ENCODE data around the gene DPP6.

Gene DPP6

GRCh38 chr7:154463794-154464193 is 411.6 kb downstream of the DPP6 start:
- no peak for DNase-seq
- H3K4me3 ChIP-seq (ENCODE audit: low read depth, low read length) = no peak overlapping the region
- no peaks in the 10 kb centered on the region for H3K27me3 ChIP-seq (replicated peaks)
- in situ Hi-C loops (cut with HindIII; ENCODE audit: low pct_ligation_motif_present, low sequenced_read_pairs) = no loop called here
- H3K36me3 ChIP-seq (replicated peaks) = no peaks in the 10 kb centered on the region
- no peak overlapping the region for H3K27ac ChIP-seq
- TF ChIP-seq CTCF (IDR thresholded peaks at IDR 0.05; ENCODE audit: low read depth, low read length, missing control alignments) = no peak

GRCh38 chr7:154469652-154470051 is 417.5 kb downstream of the DPP6 start:
- Histone ChIP-seq H3K36me3 (replicated peaks) (no peaks in the 10 kb centered on the region), H3K27me3 (replicated peaks) (no peaks in the 10 kb centered on the region), H3K27ac (no peak overlapping the region), H3K4me3 (ENCODE audit: low read depth, low read length) (no peak overlapping the region)
- in situ Hi-C loops (cut with HindIII; ENCODE audit: low pct_ligation_motif_present, low sequenced_read_pairs) = no loop called here
- no peak for DNase-seq
- no peak for TF ChIP-seq CTCF (IDR thresholded peaks at IDR 0.05; ENCODE audit: low read depth, low read length, missing control alignments)

GRCh38 chr7:154472343-154472742 is 420.1 kb downstream of the DPP6 start:
- in situ Hi-C loops (cut with HindIII; ENCODE audit: low pct_ligation_motif_present, low sequenced_read_pairs) = no loop called here
- no peaks in the 10 kb centered on the region for H3K36me3 ChIP-seq (replicated peaks)
- H3K4me3 ChIP-seq (ENCODE audit: low read depth, low read length) = no peak overlapping the region
- TF ChIP-seq CTCF (IDR thresholded peaks at IDR 0.05; ENCODE audit: low read depth, low read length, missing control alignments) = no peak
- no peaks in the 10 kb centered on the region for H3K27me3 ChIP-seq (replicated peaks)
- no peak for DNase-seq
- no peak overlapping the region for H3K27ac ChIP-seq

- in situ Hi-C loops (cut with HindIII; ENCODE audit: low pct_ligation_motif_present, low sequenced_read_pairs) = no loop called here
- no peak overlapping the region for H3K27ac ChIP-seq
- H3K27me3 ChIP-seq (replicated peaks) = no peaks in the 10 kb centered on the region
- TF ChIP-seq CTCF (IDR thresholded peaks at IDR 0.05; ENCODE audit: low read depth, low read length, missing control alignments) = no peak
- H3K4me3 ChIP-seq (ENCODE audit: low read depth, low read length) = no peak overlapping the region
- DNase-seq = no peak
- H3K36me3 ChIP-seq (replicated peaks) = no peaks in the 10 kb centered on the region
Measured at GRCh38 chr7:154473360-154473759, 421.2 kb downstream of the DPP6 start.

GRCh38 chr7:154474903-154475520 is 422.8 kb downstream of the DPP6 start:
- no peaks in the 10 kb centered on the region for H3K27me3 ChIP-seq (replicated peaks)
- H3K4me3 ChIP-seq (ENCODE audit: low read depth, low read length) = no peak overlapping the region
- H3K36me3 ChIP-seq (replicated peaks) = no peaks in the 10 kb centered on the region
- no peak for TF ChIP-seq CTCF (IDR thresholded peaks at IDR 0.05; ENCODE audit: low read depth, low read length, missing control alignments)
- no peak overlapping the region for H3K27ac ChIP-seq
- in situ Hi-C loops (cut with HindIII; ENCODE audit: low pct_ligation_motif_present, low sequenced_read_pairs) = no loop called here
- no peak for DNase-seq

GRCh38 chr7:154475864-154476263 is 423.7 kb downstream of the DPP6 start:
- H3K27ac ChIP-seq = no peak overlapping the region
- no peaks in the 10 kb centered on the region for H3K27me3 ChIP-seq (replicated peaks)
- DNase-seq = no peak
- in situ Hi-C loops (cut with HindIII; ENCODE audit: low pct_ligation_motif_present, low sequenced_read_pairs) = no loop called here
- H3K4me3 ChIP-seq (ENCODE audit: low read depth, low read length) = no peak overlapping the region
- no peak for TF ChIP-seq CTCF (IDR thresholded peaks at IDR 0.05; ENCODE audit: low read depth, low read length, missing control alignments)
- H3K36me3 ChIP-seq (replicated peaks) = no peaks in the 10 kb centered on the region

Data from brain microvascular endothelial cell (primary cell).